Activated CD4-positive, CD25-positive, alpha-beta regulatory T cell (primary cell): ENCODE results near the gene OR6P1.

ENCODE experiments used
- DNase-seq, 4 experiments: peaks; one replicate each; lab custom pipeline; 2025; lab: John Stamatoyannopoulos, UW

OR6P1 gene, protein sequence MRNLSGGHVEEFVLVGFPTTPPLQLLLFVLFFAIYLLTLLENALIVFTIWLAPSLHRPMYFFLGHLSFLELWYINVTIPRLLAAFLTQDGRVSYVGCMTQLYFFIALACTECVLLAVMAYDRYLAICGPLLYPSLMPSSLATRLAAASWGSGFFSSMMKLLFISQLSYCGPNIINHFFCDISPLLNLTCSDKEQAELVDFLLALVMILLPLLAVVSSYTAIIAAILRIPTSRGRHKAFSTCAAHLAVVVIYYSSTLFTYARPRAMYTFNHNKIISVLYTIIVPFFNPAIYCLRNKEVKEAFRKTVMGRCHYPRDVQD

DNA sequence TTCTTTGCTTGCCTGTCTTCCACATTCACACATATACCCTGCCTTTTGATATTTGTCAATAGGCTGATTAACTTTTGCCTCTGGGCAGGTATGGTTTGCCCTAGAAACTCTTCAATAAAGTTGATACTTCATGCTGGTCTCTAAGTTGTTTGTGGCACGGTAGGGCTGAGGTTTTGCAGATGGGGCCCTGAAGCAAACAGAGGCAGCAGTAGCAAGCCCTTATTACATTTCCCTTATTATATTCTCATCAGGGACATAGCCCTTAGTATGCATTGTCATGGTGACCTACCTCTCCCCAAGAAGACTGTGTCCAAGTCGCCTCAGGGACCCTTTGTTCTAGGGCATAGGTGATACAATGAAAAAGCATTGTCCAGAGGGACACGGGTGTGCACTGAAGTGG is at the start of gene OR6P1:
TSS of gene OR6P1 (minus strand) at position 101 of the 400 bp plus-strand sequence. CDS start 6,976 bp downstream, outside the sequence.
- DNase-seq = no peak

DNA sequence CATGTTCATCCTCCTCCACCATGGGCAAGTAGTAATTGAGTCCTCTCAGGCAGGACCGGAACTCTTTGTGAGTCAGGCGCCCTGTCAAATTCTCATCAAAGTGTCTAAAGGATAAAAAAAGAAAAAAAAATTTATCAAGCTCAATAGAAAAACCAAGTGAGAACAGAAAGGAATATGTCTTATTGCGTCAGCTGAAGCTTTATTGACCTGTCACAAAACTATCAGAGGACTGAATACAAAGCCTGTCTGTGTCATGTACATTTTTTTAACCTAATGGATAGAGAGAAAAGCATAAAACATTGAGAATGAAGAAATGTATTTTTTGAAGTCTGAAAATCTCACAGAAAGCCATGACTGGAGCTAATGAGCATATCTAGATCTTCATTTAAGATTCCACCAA is 43.4 kb upstream of the OR6P1 start:
- no peak for DNase-seq

DNA sequence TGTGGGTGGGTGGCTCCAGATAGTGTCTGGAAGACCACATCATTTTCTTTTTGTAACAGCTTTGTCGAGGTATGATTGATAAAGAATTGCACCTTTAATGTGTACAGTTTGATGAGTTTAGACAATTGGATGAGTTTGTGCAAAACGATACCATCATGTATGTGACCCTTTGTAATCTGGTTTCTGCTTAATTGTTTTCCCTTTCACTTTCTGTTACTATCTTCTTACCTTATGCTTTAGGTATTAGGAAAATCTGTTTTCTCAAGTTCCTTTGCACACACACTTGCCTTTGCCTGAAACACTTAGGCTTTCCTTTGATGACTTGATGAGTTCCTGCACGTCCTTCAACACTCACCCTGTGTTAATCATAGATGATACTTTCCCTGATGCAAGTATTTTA is 41.5 kb upstream of the OR6P1 start:
- no peak for DNase-seq

DNA sequence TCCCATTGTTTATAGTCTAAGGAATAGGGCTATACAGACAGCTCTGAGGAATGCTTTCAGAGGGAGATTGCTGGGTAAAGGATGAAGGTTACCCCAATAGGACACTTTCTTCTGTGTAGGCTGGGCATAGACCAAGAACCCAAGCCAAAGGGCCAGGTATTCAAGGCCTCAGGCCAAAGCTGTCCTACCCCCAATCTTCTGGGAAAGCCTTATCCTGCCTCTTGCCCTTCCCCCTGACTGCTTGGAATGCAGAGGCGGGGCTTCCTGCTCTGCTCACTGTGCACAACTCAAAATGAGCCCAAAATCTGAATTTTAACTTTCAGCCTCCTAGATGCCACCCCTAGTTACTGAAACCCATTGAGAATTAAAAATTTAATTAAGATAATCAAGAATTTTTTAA is 36.9 kb upstream of the OR6P1 start:
- no peak for DNase-seq

DNA sequence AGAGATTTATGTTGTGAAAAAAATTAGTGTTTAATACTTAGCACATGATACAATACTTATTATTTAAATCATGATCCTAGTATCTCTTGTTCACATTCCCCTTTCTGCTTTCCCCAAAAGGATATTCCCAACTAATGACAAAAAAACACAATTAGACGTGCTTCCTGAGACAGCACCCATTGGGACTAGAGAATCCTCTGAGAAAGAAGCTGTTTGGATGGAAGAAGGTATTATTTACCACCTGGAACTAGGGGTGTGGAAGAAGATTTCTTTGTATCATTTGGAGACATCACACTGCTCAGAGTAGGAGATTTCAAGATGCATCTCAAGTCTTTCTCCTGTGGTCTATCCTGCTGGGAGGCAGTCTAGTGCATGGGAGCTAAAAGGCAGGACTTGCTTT is 34.6 kb upstream of the OR6P1 start, which contains the start of gene OR10Z1:
TSS of gene OR10Z1 (plus strand) at position 301 of the 400 bp plus-strand sequence. CDS start 1,171 bp downstream, outside the sequence.
- no peak for DNase-seq

DNA sequence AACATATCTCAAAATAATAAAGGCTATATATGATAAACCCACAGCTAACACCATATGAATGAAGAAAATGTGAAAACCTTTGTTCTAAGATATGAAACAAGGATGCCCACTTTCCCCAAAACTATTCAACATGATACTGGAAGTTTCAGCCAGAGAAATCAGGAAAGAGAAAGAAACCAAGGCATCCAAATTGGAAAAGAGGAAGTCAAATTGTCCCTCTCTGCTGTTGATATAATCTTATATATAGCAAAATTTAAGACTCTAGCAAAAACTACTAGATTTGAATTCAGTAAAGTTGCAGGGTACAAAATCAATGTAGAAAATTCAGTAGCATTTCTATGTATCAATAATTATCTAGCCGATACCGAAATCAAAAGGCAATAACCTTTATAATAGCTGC is 30.4 kb upstream of the OR6P1 start:
- no peak for DNase-seq

DNA sequence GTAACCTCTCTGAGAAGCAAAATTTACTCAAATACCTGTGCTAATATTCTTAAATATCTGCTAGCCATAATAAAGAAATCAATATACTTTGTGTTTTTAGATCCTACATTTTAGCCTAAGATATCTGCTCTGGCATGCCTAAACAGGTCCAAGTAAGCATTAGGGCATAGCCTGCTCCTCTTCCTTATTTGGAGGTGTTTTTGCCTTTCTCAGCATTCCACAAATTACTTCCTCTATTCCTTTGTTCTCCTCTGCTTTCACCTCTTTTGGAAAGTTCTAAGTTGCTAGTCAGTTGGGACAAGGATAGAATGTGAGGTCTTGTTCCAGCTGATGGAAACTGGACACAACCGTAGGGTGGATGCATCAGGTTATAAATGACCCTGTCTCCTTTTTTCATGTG is 16.6 kb upstream of the OR6P1 start:
- DNase-seq = no peak

DNA sequence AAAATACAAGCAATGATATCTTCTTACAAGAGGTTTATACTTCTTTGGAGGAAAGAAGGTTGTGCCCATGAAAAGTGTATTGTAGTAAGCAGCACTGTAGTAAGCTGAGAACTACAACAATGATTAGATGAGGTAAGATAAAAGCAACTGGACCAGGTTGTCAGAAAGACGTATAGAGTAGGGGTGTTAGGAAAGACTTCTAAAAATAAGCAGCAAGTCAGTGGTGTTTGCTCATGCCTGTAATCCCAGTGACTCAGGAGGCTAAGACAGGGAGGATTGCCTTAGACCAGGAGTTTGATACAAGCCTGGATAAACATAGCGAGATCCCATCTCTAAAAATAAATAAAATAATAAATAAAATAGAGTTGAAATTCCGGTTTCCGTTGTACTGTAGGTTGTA is 13.6 kb upstream of the OR6P1 start:
- DNase-seq = no peak

DNA sequence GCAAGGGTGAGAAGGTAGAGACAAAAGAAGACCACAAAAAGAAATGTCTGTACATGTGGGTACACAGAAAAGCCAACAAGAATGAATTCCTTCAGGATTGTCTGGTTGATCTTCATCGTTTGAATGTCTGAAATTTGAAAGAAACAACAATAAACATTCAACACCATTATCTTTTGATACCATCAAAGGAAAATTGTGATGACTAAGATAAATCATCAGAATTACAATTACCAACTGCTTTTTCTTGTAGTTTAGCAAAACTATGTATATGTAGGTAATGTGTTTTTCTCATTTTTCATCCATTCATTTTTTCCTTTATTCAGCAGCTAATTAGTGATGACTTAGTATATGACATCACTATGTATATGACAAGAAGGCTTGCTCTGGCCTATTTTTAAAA is 9.4 kb upstream of the OR6P1 start, which contains the start of gene OR10X1:
TSS of gene OR10X1 (minus strand) at position 167 of the 400 bp plus-strand sequence. CDS start at position 167, 0 bp downstream.
- no peak for DNase-seq

DNA sequence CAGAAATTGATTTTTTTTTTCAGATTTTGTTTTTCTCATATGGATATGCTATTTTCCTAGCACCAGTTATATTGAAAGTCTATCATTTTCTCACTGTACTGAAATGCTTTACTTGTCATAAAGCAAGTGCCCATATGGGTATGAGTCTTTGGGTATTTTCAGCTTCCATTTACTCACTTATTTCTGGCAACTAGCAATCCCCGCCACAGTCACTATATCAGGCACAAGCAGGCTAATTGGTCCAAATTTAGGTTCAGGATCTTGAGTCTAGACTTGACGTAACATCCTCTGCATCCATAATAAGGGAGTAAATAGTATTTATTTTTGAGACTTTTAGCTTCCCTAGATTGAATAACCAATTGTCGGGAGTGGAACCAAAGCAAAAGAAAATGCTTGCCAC is 7.2 kb upstream of the OR6P1 start:
- no peak for DNase-seq

DNA sequence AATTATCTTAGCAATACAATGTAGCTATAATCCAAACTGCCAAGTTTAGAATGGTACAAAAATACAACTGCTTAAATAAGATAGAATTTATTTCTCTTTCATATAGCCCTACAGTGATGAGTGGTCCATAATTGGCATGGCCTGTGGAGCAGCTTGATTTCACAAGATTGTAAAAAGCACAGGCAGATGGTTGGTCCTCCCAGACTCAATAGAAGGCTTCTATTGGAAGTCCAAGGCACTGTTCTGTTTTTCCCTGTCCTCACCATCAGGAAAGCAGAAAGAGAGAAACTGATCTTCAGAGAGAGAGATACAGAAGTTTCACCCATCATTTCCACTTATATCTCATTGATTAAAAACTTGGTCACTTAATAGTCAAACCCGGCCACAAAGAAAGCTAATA is 1.8 kb upstream of the OR6P1 start:
- DNase-seq = no peak

DNA sequence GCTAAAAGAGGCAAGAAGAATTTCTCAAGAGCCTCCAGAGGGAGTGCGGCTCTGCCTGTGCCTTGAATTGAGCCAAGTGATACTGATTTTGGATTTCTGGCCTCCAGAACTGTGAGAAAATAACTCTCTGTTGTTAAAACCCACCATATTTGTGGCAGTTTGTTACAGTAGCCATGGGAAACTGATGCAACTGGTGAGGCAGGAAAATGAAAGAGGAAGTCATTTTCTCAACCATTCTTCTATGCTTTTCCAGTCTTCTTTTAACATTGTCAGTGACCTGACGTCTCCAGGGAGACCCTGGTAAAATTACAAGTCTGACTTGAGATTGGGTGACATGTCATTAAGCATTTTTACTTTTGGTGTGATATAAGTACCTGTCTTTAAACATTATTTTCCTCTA is 5.8 kb downstream of the OR6P1 start:
- DNase-seq = no peak

DNA sequence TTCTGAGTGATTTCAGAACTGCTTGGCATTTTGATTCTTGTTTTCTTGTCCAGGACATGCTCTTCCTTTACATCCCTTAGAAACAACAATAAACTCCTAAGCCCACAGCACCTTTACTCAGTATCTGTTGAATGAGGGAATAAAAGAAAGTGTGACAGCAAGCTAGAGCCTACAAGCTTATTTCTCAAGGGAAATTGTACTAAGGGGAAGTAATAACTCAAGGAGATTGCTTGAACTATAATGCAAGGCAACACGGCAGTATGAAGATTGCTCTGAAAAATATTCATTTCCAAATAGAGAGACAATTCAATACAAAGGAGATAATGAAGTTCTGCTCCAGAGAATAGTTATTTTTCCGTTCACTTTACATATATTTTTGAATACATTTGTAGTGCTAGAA is 6.5 kb downstream of the OR6P1 start:
- DNase-seq = no peak

DNA sequence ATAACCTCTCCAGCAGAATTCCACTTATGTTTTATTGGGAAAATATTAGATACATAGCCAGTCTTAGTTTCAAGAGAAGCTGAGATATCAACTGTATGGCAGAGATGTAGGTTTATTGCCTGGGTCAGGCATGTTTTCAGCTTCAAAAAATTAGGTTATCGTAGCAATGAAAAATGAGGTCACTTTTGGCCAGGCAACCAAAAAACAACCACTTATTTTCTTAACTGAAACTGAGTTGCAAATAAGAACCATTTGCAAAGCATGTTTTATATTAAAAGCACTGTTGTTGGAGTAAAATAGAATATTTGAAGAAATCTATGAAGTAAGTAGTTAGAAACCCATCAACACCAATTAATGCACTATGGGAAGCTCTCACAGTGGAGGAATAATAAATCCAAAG is 10.7 kb downstream of the OR6P1 start:
- no peak for DNase-seq

DNA sequence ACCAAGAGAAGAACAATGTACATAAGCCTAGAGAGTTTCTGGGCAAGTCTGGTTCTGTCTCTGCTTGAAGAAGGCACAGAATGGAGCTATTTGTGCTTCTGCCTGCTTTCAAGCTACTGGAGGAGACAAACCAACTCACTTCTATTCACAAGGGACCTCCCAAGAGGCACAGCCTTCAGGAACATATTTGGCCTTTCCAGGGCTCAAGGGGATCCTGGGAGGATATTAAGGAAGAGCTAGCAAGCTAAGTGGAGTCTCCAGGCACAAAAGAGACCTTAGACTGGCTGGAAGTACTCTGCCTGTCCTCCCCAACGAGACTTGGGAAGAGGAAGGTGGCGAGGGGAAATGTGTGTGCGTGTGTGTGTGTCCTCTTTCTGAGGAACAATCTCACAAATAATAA is 16.0 kb downstream of the OR6P1 start, which contains the start of gene OR6Y1:
TSS of gene OR6Y1 (minus strand) at position 54 of the 400 bp plus-strand sequence. CDS start 6,300 bp downstream, outside the sequence.
- no peak for DNase-seq

DNA sequence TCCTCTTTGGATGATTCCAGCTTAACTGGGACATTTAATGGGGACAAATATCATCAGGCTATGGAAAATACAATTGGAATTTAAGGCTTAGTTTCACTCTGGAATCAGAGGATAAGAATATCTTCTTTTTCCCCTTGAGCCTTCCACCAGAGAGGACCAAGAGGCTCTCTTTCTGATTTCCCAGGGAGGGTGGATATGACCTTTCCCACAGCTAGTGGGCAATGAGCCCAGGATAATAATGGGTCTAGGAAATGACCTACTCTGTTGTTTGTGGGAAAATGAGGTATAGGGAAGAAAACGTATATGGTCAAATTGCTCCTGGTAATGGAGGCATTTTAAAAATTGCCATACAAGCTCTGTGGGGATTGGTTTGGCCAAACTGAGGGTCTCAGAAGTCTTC is 18.1 kb downstream of the OR6P1 start:
- DNase-seq = no peak

DNA sequence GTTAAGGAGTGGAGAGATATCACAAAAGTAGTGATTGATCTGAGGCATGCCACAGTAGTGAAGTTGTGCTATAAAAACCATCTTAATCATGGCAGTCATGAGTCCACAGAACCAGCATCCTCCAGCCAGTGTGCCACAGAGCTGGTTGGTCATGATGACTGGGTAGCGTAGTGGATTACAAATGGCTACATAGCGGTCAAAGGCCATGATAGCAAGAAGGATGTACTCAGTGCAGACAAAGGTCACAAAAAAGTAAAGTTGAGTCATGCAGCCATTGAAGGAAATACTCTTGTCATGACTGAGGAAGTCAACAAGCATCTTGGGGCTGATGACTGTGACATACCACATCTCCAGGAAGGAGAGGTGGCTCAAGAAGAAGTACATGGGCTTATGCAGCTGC is 22.8 kb downstream of the OR6P1 start:
- DNase-seq = no peak

DNA sequence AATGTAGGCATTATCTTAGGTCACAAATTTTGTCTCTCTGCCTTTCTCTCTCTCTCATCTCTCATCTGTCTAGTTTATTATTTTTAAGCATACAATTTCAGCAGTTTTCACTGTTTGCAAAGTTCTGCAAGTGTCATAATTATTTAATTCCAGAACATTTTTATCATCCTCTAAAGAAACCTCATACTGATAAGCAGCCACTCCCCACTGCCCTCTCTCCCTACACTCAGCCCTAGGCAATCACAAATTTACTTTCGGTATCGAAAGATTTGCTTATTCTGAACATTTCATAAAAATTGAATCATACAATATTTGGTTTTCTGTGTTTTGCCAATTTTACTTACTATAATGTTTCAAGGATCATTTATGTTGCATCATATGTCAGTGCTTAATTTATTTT is 32.8 kb downstream of the OR6P1 start:
- DNase-seq = no peak

DNA sequence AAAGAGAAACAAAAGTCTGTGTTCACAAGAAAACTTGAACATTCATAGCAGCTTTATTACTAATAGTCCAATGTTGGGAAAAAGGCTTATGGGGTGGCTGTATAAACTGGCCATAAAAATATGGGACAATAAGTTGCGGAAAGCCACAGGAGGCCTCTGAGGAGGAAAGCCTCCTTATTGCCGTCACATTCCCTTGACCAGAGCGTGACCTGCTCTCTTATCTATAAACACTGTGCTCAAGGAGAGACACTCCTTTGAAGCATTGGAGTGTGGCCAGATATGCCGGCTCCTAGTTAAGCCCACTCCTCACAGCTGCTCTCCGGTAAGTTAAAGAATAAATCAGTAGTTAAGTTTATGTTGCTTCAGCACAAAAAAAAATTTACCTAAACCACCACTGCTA is 35.9 kb downstream of the OR6P1 start:
- DNase-seq = no peak

DNA sequence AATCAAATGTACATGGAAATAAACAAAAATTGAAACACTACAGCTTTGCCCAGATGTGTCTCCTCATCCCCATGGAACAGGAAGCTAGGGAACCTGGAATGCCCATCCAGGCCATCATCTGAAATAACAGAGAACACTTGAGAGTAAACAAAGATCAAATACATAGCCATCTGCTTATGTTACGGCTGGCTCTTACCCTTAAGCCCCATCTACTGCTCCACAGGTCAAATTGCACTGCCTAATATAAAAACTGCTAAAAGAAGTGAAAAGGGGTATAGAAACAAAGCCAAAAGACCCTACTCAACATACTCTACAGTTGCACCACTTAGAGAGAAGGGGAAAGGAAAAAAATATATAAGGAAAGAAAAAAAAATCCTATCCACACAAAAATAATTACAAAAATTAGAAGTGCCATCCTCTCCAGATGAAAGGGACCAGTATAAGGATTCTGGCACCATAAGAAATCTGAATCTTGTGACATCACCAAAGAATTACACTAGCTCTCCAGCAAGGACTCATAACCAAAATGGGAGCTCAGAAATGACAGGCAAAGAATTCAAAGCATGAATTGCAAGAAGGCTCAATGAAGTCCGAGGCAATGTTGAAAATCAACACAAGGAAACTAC is 43.1 kb downstream of the OR6P1 start:
- no peak for DNase-seq

DNA sequence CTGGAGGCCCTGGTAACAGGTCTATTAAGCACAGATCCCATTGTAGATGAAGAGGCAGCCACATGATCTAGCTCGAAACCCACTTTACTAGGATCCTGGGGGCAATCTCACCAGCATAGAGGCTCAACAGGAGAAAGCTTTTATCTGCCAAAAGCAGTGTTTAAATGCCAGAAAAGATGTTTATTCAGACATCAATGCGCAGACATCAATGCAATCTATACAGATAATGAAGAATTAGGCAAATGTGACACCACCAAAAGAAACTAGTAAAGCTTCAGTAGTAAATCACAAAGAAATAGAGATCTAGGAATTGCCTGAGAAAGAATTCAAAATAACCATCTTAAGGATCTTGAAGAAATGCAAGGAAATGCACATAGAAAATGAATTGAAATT is 48.7 kb downstream of the OR6P1 start:
- DNase-seq = no peak

DNA sequence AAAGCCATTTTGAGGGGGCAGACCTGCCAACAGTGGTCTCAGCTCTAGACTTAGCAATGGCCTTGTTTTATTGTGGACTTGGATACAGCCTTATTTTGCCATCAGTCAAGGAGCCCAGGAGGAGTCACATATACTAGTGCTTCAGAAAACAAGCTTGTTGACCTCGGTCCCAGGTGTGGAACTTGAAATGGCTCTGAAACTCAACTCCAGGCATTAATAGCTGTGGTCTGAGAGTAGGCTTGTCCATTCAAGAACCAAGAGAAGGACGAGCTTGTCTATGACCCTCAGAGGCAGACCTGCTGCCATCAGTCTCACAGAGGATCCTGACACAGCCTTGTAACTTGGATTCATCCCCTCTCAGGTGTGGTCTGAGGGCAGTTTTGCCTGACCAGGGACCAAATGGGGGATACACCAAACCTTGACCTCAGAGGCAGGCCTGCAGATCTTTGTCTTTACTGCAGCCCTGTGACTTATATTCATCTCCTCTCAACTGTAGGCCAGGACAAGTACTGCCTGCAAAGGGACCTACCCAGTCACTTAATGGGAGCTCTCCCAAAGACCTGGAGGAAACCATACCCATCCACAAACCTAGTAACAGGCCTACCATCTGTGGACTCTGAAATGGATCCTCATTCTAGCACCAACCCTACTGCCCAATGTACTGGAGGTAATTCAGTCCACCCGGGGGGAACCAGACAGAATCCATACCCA is 49.3 kb downstream of the OR6P1 start:
- no peak for DNase-seq

DNA sequence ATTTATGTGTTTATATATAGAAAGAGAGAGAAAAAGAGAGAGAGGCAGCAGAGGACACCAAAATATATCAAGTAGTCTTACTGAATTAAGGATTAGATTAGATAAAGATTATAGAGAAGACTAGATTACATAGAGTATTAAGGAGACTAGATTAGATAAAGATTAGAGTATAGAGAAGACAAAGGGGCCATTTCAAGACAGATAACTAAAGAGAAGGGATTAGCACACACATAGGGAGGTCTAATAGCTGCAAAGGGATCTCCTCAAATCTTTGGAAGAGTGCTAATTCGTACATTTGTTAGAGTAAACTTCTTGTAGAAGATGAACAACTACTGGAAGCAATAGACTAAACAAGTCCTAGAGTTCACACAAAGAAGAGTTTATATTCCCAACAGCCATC is 50.4 kb downstream of the OR6P1 start:
- DNase-seq = no peak
